ENCODE results near the gene RSL24D1.
A peak's percentile ranks its signal among the peaks of the same experiment; 100 is the strongest.

RSL24D1 gene

DNA sequence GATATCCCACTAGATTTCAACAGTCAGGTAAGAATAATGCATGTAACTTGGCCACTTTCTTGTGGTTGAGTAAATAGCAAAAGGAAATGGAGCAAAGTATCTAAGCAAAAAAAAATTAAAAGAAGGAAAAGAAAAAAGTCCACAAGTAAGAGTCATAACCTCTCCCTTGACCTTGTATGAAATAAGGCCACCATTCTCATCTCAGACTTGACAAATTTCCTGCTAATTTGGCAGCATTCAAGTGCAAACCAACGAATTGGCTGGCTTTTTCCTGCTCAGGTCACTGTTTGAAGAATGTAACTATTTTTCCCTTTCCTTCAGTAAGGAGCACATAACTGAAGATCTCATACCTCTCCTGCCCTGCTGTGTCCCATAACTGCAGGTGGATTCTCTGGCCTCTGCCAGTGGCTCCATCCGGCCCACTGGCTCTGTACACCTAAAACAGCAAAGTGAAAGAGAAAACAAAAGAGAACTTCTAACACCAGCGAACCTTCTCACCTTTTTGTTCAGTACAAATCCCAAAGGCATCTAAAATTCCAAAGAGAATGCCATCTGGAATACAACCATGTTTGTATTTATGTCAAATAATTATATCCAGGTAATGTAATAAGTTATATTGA is 33.4 kb upstream of the RSL24D1 start:
- no peaks in the 10 kb centered on the region for H3K27me3 Mint-ChIP-seq
- H3K4me3 Mint-ChIP-seq = no peak overlapping the region
- intact Hi-C loops (cut with micrococcal nuclease) = no loop called here
- peak overlapping the region; percentile 48 for H3K27ac Mint-ChIP-seq
- H3K9me3 Mint-ChIP-seq = no peaks in the 10 kb centered on the region
- peaks cover 9% of the 10 kb centered on the region for H3K4me1 Mint-ChIP-seq (ENCODE audit: low read depth)
- peaks cover 15% of the 10 kb centered on the region for H3K36me3 Mint-ChIP-seq (ENCODE audit: low read depth)

DNA sequence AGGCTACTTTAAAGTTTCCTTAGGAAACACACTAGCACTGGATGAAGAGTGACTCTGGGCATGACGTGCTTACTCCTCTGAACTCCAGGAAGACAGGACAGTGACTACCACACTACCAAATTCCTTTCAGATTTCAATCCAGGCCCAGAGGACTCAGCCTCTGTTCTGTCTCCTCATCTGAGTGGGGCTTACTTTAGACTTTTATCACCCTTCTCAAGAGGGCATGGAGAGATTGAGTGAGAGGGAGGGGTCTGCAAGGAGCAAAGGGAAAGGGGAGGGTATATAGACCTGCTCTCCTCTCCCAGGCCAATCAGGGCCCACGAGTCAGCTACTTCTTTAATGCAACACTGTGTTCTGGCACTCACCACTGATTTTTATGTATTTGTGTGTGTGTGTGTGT is 29.4 kb upstream of the RSL24D1 start:
- Mint-ChIP-seq H3K4me1 (ENCODE audit: low read depth) (peaks cover 33% of the 10 kb centered on the region), H3K4me3 (no peak overlapping the region), H3K9me3 (no peaks in the 10 kb centered on the region), H3K27ac (no peak overlapping the region), H3K36me3 (ENCODE audit: low read depth) (peaks cover 15% of the 10 kb centered on the region), H3K27me3 (no peaks in the 10 kb centered on the region)
- intact Hi-C loops (cut with micrococcal nuclease) = no loop called here

DNA sequence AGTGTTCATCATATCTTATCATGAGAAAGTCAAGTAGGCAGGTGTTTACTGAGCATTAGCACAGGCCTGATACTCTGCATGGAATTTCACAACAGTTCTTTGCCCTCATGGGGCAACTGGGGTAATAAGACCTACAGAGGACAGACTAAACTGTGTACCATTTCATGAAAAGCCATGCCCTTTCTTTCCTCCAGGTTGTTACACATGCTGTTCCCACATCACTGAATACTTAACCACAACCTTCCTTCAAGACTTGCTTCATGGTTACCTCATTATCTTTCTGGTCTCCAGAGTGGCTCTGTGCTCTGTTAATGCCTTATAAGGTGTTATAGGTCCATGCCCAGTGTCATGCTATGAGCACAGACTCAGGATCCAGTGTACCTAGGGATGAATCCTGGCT is 28.2 kb upstream of the RSL24D1 start:
- H3K4me1 Mint-ChIP-seq (ENCODE audit: low read depth) = peaks cover 39% of the 10 kb centered on the region
- H3K9me3 Mint-ChIP-seq = no peaks in the 10 kb centered on the region
- intact Hi-C loops (cut with micrococcal nuclease) = loop anchor here (5.0 kb wide), 1 partner anchor 32 kb away; no protein-coding TSS in a partner anchor
- no peak overlapping the region for H3K4me3 Mint-ChIP-seq
- H3K27ac Mint-ChIP-seq = no peak overlapping the region
- peaks cover 10% of the 10 kb centered on the region for H3K36me3 Mint-ChIP-seq (ENCODE audit: low read depth)
- H3K27me3 Mint-ChIP-seq = no peaks in the 10 kb centered on the region

DNA sequence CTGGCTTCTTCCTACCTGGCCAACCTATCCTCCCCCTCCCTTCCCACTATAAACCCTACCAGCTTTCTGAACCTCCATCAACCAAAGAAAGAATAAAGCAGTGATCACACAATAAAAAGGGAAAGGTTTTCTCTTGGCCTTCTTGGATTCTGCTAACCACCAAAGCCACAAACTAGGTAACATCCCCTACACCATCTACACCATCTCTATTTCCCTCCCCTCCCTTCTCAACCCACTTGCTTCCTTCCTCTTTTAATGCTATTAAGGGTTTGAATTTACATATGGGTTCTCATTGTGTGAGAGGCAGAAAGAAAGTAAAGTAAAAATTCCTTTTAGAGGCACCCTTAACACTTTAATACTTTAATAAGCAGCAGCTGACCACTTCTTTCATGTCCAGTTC is 25.8 kb upstream of the RSL24D1 start:
- no peak overlapping the region for H3K27ac Mint-ChIP-seq
- no peak overlapping the region for H3K4me3 Mint-ChIP-seq
- peaks cover 39% of the 10 kb centered on the region for H3K4me1 Mint-ChIP-seq (ENCODE audit: low read depth)
- no peaks in the 10 kb centered on the region for H3K27me3 Mint-ChIP-seq
- intact Hi-C loops (cut with micrococcal nuclease) = loop anchor here (5.0 kb wide), 1 partner anchor 35 kb away; no protein-coding TSS in a partner anchor
- peaks cover 7% of the 10 kb centered on the region for H3K36me3 Mint-ChIP-seq (ENCODE audit: low read depth)
- H3K9me3 Mint-ChIP-seq = no peaks in the 10 kb centered on the region

DNA sequence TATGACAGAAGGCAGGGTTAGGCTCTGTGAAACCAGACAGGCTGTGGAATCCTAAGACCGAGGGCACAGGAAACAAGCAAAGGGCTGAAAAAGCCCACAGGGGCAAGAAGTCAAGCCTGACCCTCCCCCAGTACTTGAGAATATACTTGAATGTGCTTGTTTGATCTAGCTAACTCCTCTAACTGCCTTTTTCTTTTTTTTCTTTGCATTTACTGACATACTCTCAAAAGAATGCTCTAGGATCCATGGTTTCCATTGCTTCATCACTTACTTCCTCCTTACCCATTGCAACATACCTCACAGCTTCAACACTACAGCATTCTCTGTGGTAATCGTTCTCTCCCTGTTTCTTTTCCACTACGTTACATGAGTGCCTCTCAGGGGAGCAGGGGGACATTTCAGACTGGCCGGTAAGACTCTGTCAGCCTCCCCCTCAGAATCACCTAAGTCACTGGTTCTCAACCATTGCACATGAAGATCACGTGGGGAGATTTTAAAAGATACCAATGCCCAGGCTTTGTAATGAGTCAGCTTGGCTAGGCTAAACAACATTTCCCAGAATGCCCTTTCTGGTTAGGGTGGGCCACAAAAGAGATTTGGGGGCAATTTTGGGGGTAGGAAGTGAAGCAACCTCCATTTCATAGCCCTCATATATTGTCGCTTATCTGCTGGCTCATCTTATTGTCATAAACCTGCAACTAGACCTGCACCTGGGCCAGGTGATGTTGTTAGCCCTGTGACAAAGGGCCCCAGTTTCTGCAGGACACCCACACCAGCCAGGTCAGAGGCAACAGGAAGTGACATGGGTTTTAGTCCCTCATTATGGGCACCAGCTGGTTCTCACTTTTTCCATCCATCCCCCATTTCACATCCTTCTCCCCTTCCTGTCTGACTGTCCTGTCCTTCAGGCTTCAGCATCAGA is 24.6 kb upstream of the RSL24D1 start:
- peaks cover 4% of the 10 kb centered on the region for H3K36me3 Mint-ChIP-seq (ENCODE audit: low read depth)
- H3K9me3 Mint-ChIP-seq = no peaks in the 10 kb centered on the region
- no peaks in the 10 kb centered on the region for H3K27me3 Mint-ChIP-seq
- H3K27ac Mint-ChIP-seq = peak overlapping the region; percentile 65
- H3K4me3 Mint-ChIP-seq = peak overlapping the region; percentile 61
- H3K4me1 Mint-ChIP-seq (ENCODE audit: low read depth) = peaks cover 39% of the 10 kb centered on the region
- intact Hi-C loops (cut with micrococcal nuclease) = loop anchor here (5.0 kb wide), 1 partner anchor 36 kb away; no protein-coding TSS in a partner anchor

DNA sequence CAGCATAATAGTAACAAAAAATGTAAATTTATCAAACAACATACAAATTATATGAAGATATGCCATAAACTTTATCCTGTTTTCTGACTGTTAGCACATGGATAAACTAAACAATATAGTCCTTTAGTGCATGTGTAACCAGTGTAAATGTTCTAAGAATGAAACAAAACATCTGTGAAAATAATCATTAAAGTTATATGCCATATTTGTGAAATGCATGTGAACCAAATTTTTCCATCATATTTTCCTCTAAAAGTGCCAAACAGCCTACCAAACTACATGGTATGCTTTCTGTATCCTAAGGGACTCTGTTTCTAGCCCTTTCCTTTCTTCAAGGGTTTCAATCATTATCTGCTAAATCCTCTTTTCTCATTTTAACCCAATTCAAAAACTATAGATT is 23.9 kb upstream of the RSL24D1 start:
- Mint-ChIP-seq H3K4me1 (ENCODE audit: low read depth) (peaks cover 32% of the 10 kb centered on the region), H3K36me3 (ENCODE audit: low read depth) (no peaks in the 10 kb centered on the region), H3K27ac (peak overlapping the region; percentile 65), H3K27me3 (no peaks in the 10 kb centered on the region), H3K9me3 (no peaks in the 10 kb centered on the region), H3K4me3 (peak overlapping the region; percentile 17)
- intact Hi-C loops (cut with micrococcal nuclease) = loop anchor here (5.0 kb wide), 1 partner anchor 37 kb away; no protein-coding TSS in a partner anchor

DNA sequence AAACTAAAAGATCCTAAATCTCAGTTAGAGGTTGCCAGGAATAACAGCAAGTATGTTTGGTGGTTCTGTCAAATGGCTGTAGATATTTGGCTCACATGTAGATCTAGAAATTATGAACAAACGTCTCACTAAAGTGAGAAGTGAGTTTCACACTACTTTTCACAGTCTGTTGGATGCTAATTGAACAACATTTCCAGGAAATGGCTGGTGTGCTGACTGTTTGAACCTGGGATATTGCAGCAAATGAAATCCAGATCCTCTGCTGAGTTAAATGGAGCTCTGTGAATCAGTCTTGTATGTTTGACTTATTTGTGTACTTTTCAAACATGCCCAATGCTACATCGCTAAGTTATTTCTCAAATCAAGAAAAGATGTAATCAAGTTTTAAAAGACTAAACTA is 21.3 kb upstream of the RSL24D1 start:
- peaks cover 25% of the 10 kb centered on the region for H3K4me1 Mint-ChIP-seq (ENCODE audit: low read depth)
- H3K27me3 Mint-ChIP-seq = no peaks in the 10 kb centered on the region
- intact Hi-C loops (cut with micrococcal nuclease) = loop anchor here (2.0 kb wide), 1 partner anchor 217 kb away; no protein-coding TSS in a partner anchor
- H3K27ac Mint-ChIP-seq = no peak overlapping the region
- H3K36me3 Mint-ChIP-seq (ENCODE audit: low read depth) = no peaks in the 10 kb centered on the region
- H3K9me3 Mint-ChIP-seq = no peaks in the 10 kb centered on the region
- no peak overlapping the region for H3K4me3 Mint-ChIP-seq

DNA sequence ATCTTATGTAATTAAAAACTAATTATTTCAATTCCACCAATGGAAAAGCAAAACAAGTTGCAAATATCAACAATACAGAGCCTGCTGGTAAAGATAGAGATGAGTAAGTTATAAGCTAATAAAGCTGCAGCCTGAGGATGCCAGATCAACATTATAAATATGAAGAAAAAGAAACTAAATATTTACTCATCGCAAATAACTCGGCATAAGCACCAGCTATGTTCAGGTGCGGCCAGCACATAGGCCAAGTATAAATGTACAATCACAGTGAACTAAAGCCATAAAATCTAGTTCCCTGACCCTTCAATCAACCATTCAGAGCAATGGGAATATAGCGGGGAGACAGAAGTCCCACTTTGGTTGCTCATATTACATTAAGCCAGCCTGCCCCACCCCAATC is 7.7 kb upstream of the RSL24D1 start:
- peaks cover 2% of the 10 kb centered on the region for H3K9me3 Mint-ChIP-seq
- no peak overlapping the region for H3K27ac Mint-ChIP-seq
- H3K4me1 Mint-ChIP-seq (ENCODE audit: low read depth) = no peaks in the 10 kb centered on the region
- intact Hi-C loops (cut with micrococcal nuclease) = no loop called here
- no peaks in the 10 kb centered on the region for H3K27me3 Mint-ChIP-seq
- H3K4me3 Mint-ChIP-seq = no peak overlapping the region
- peaks cover 8% of the 10 kb centered on the region for H3K36me3 Mint-ChIP-seq (ENCODE audit: low read depth)

DNA sequence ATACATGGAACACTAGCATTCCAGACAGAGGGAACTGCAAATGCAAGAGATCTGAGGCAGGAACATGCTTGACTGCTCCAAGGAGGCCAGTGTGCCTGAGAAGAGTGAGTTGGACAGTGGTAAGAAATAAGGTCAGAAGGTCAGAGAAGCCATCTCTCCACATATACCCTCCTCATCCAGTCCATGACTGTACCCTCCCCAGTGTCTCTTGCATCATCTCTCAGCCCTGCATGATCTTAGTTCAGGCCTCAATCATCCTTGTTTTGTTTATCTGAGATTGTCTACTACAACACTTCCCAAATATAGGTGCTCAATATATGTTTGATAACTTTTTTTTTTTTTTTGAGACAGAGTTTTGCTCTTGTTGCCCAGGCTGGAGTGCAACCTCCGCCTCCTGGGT is 5.5 kb upstream of the RSL24D1 start:
- no peaks in the 10 kb centered on the region for H3K4me1 Mint-ChIP-seq (ENCODE audit: low read depth)
- no peaks in the 10 kb centered on the region for H3K27me3 Mint-ChIP-seq
- intact Hi-C loops (cut with micrococcal nuclease) = no loop called here
- H3K9me3 Mint-ChIP-seq = peaks cover 11% of the 10 kb centered on the region
- peaks cover 8% of the 10 kb centered on the region for H3K36me3 Mint-ChIP-seq (ENCODE audit: low read depth)
- H3K4me3 Mint-ChIP-seq = no peak overlapping the region
- no peak overlapping the region for H3K27ac Mint-ChIP-seq

DNA sequence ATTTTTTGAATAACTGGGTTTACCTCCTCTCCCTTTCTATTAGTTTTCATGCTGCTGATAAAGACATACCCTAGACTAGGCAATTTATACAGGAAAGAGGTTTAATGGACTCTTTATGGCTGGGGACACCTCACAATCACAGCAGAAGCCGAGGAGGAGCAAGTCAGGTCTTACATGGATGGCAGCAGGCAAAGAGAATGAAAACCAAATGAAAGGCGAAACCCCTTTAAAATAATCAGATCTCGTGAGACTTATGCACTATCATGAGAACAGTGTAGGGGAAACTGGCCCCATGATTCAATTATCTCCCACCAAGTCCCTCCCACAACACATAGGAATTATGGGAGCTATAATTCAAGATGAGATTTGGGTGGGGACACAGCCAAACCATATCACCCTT is 2.0 kb upstream of the RSL24D1 start:
- Mint-ChIP-seq H3K27me3 (no peaks in the 10 kb centered on the region), H3K27ac (no peak overlapping the region), H3K36me3 (ENCODE audit: low read depth) (no peaks in the 10 kb centered on the region), H3K4me3 (no peak overlapping the region), H3K9me3 (peaks cover 11% of the 10 kb centered on the region), H3K4me1 (ENCODE audit: low read depth) (no peaks in the 10 kb centered on the region)
- intact Hi-C loops (cut with micrococcal nuclease) = loop anchor here (5.0 kb wide), 2 partner anchors 204 to 299 kb away; no protein-coding TSS in a partner anchor

DNA sequence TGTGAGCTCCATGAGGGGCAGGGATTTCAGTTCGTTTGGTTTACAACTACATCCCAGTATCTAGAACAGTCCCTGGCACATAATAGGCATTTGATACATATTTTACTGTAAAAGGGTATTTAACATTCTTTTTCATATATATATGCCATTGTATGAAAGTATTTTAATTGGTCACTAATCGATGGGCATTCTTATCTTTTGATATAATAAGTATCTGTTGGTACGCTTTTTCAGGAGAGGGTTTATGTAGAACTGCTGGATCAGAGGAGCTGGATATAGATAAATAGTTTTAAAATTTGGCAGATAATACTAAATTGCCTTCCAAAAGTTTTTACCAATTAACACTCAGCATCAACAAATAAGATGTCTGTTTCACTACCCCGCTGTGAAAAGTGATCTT is 978 bp upstream of the RSL24D1 start:
- H3K27ac Mint-ChIP-seq = no peak overlapping the region
- no peaks in the 10 kb centered on the region for H3K27me3 Mint-ChIP-seq
- peaks cover 2% of the 10 kb centered on the region for H3K36me3 Mint-ChIP-seq (ENCODE audit: low read depth)
- H3K4me3 Mint-ChIP-seq = no peak overlapping the region
- H3K4me1 Mint-ChIP-seq (ENCODE audit: low read depth) = peaks cover 5% of the 10 kb centered on the region
- intact Hi-C loops (cut with micrococcal nuclease) = loop anchor here (5.0 kb wide), 2 partner anchors 205 to 300 kb away; no protein-coding TSS in a partner anchor
- H3K9me3 Mint-ChIP-seq = peaks cover 11% of the 10 kb centered on the region

DNA sequence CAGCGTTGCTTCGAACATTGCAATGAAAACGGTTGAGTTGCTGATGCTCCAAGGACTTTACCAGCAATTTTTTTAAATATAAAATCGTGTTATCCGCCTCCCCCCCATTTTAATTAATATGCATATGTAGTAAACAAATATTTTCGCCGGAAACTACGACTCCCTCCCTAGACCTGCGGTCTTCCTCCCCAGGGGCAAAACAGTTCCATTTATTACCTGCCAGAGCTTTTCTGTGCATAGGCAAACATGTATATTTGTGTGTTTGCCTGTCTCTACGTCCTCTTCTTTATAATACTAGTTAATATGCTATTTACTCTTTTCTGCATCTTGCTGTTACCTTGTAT is 593 bp upstream of the RSL24D1 start:
- Mint-ChIP-seq H3K4me3 (no peak overlapping the region), H3K9me3 (peaks cover 11% of the 10 kb centered on the region), H3K4me1 (ENCODE audit: low read depth) (peaks cover 5% of the 10 kb centered on the region), H3K27me3 (no peaks in the 10 kb centered on the region), H3K27ac (no peak overlapping the region), H3K36me3 (ENCODE audit: low read depth) (peaks cover 6% of the 10 kb centered on the region)
- intact Hi-C loops (cut with micrococcal nuclease) = loop anchor here (5.0 kb wide), 2 partner anchors 205 to 300 kb away; no protein-coding TSS in a partner anchor

DNA sequence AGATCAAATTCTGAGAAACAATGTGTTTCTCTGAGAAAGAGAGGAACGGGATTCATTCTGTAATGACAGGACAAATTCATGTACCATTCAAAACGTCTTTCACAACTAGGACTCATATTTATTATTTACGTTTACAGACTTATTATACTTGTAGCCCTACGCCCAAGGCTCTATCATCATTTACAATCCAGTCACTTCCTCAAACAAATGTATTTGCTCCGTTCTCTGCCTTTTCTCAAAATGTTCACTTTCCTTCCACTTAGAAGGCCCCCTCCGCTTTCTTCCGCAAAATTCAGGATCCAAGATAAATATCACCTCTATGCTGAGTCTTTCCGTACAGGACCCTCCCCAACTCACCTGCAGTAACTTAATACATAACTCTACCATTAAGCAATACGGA is 745 bp downstream of the RSL24D1 start:
- H3K27ac Mint-ChIP-seq = no peak overlapping the region
- intact Hi-C loops (cut with micrococcal nuclease) = loop anchor here (5.0 kb wide), 2 partner anchors 206 to 301 kb away; no protein-coding TSS in a partner anchor
- no peak overlapping the region for H3K4me3 Mint-ChIP-seq
- no peaks in the 10 kb centered on the region for H3K27me3 Mint-ChIP-seq
- peaks cover 11% of the 10 kb centered on the region for H3K9me3 Mint-ChIP-seq
- H3K36me3 Mint-ChIP-seq (ENCODE audit: low read depth) = peaks cover 19% of the 10 kb centered on the region
- peaks cover 5% of the 10 kb centered on the region for H3K4me1 Mint-ChIP-seq (ENCODE audit: low read depth)

DNA sequence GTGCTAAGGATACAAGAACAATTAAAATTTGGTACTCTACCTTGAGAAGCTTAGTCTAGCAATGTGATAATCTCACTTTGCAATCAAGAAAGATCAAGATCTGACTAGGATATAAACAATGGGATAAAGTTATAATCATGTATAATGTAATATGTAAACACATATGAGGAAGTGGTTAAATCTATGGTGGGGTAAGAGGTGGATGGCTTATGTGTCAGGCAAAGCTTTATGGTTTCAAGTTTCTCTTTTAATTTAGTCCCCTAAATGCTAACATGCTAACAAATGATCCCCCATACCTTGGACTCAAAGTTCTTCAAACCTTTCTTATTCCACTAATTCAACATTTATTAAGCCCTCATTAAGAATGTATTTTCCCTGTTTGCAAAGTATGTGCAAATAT is 2.5 kb downstream of the RSL24D1 start:
- Mint-ChIP-seq H3K4me1 (ENCODE audit: low read depth) (peaks cover 5% of the 10 kb centered on the region), H3K27me3 (no peaks in the 10 kb centered on the region), H3K4me3 (no peak overlapping the region), H3K27ac (no peak overlapping the region), H3K36me3 (ENCODE audit: low read depth) (peaks cover 36% of the 10 kb centered on the region), H3K9me3 (peaks cover 7% of the 10 kb centered on the region)
- intact Hi-C loops (cut with micrococcal nuclease) = no loop called here

Measured in dendritic cell treated with granulocyte-macrophage colony-stimulating factor and Interleukin-4, amounts not matched to agents 40 ng/mL and 50 ng/mL, for 4 days (primary cell).